H1 (cell line): ENCODE measurements around the gene TSEN2. TPM values are rescaled to one million over a fixed set of nuclear protein-coding genes. Genes with fewer than 3 reads are reported as not detected.

Experiments used
- CTCF ChIA-PET: fragments of 300-600 bp; sonication (Branson Sonifier 250); formaldehyde crosslinking; loops from one replicate; lab custom pipeline; 2021; ENCODE audit not compliant: partially characterized antibody; lab: Charles Lee
- POLR2A ChIA-PET: fragments of 300-600 bp; sonication (Branson Sonifier 250); formaldehyde crosslinking; loops from one replicate; lab custom pipeline; 2021; ENCODE audit warnings: inconsistent platforms; ENCODE audit not compliant: partially characterized antibody; lab: Charles Lee
- DNase-seq, 2 experiments: peaks; one replicate each; pipeline versions ENCODE4 v3.0.0 to v3.0.0-alpha.2; 2010 to 2022; ENCODE audit warnings: low spot score in 2 of 2, low read depth in 1 of 2, mixed read lengths in 1 of 2
- FAIRE-seq: peaks from 2 replicates; lab custom pipeline; 2011; peaks lifted over from hg19 to GRCh38; lab: Jason Lieb, UNC
- H2AFZ ChIP-seq: 2 replicates; pipeline ENCODE4 v1.8.1; 2012; ENCODE audit warnings: low read length, inconsistent platforms
- H2AK5ac ChIP-seq: 2 replicates; pipeline ENCODE4 v1.6.1; 2013; ENCODE audit warnings: low read depth, low read length
- H2BK120ac ChIP-seq: replicated peaks from 2 replicates; pipeline ENCODE3; 2013; ENCODE audit warnings: low read depth, low read length, inconsistent platforms
- H2BK12ac ChIP-seq: 2 replicates; pipeline ENCODE4 v1.6.1; 2013; ENCODE audit warnings: low read depth, low read length
- H2BK15ac ChIP-seq: 2 replicates; pipeline ENCODE4 v1.6.1; 2013; ENCODE audit warnings: low read length
- H2BK20ac ChIP-seq: 2 replicates; pipeline ENCODE4 v1.6.1; 2013; ENCODE audit warnings: low read length
- H2BK5ac ChIP-seq: 2 replicates; pipeline ENCODE4 v1.6.1; 2013; ENCODE audit warnings: low read depth, low read length
- H3K14ac ChIP-seq: 2 replicates; pipeline ENCODE4 v1.6.1; 2013; ENCODE audit warnings: inconsistent platforms; ENCODE audit not compliant: insufficient read length
- H3K18ac ChIP-seq: 2 replicates; pipeline ENCODE4 v1.6.1; 2013; ENCODE audit warnings: low read length; ENCODE audit errors: extremely low read depth
- H3K23ac ChIP-seq: 2 replicates; pipeline ENCODE4 v1.6.1; 2013; ENCODE audit warnings: inconsistent platforms; ENCODE audit not compliant: insufficient read length
- H3K23me2 ChIP-seq: 2 replicates; pipeline ENCODE4 v1.6.1; 2013; ENCODE audit warnings: low read depth, low read length
- H3K27ac ChIP-seq: 2 replicates; pipeline ENCODE4 v1.6.1; 2011; ENCODE audit warnings: low read depth, low read length, inconsistent platforms
- H3K27me3 ChIP-seq, 4 experiments: replicated peaks in 1 of 4; 1 replicate in 1 of 4; 2 replicates in 3 of 4; pipeline versions ENCODE4 v1.6.1 to v1.8.1; 2011 to 2013; ENCODE audit warnings: low read length in 3 of 4, mild to moderate bottlenecking in 3 of 4, inconsistent platforms in 2 of 4, mixed read lengths in 2 of 4, moderate library complexity in 1 of 4; ENCODE audit not compliant: control insufficient read depth in 3 of 4, insufficient read depth in 3 of 4; ENCODE audit errors: extremely low read depth in 1 of 4
- H3K36me3 ChIP-seq, 4 experiments: 2 replicates each; pipeline versions ENCODE4 v1.6.1 to v1.8.1; 2011 to 2013; ENCODE audit warnings: mild to moderate bottlenecking in 4 of 4, low read length in 3 of 4, moderate library complexity in 2 of 4, control low read depth in 1 of 4, inconsistent platforms in 1 of 4; ENCODE audit not compliant: insufficient read depth in 4 of 4, control insufficient read depth in 2 of 4
- H3K4ac ChIP-seq: replicated peaks from 2 replicates; pipeline ENCODE3; 2013; ENCODE audit warnings: low read length, low read depth, mixed read lengths, inconsistent platforms; ENCODE audit not compliant: insufficient read length
- H3K4me1 ChIP-seq, 4 experiments: replicated peaks in 1 of 4; 1 replicate in 1 of 4; 2 replicates in 3 of 4; pipeline versions ENCODE4 v1.6.1 to v1.8.1; 2011 to 2013; ENCODE audit warnings: low read length in 3 of 4, inconsistent platforms in 2 of 4, mixed read lengths in 1 of 4; ENCODE audit not compliant: insufficient read depth in 4 of 4, control insufficient read depth in 3 of 4
- H3K4me2 ChIP-seq, 2 experiments: 2 replicates each; pipeline versions ENCODE4 v1.6.1 to v1.8.1; 2011 to 2013; ENCODE audit warnings: low read depth in 2 of 2, low read length in 2 of 2, control low read depth in 1 of 2, inconsistent platforms in 1 of 2, mild to moderate bottlenecking in 1 of 2; ENCODE audit not compliant: insufficient read depth in 1 of 2
- H3K4me3 ChIP-seq, 4 experiments: fragments of 200-600, 300-600 bp in 1 of 4; sonication (generic), shearing (Covaris generic), sonication (Bioruptor Twin) in 1 of 4; 2 replicates each; pipeline versions ENCODE4 v1.5.1 to v1.8.1; 2011 to 2016; ENCODE audit warnings: low read length in 4 of 4, low read depth in 3 of 4, control low read depth in 2 of 4, inconsistent platforms in 2 of 4, mild to moderate bottlenecking in 2 of 4, mixed read lengths in 1 of 4, moderate library complexity in 1 of 4; ENCODE audit not compliant: insufficient read depth in 2 of 4; ENCODE audit errors: extremely low read depth in 1 of 4
- H3K56ac ChIP-seq: replicated peaks from 2 replicates; pipeline ENCODE3; 2013; ENCODE audit warnings: low read depth, mild to moderate bottlenecking, mixed read lengths, low read length, inconsistent platforms; ENCODE audit not compliant: insufficient read length
- H3K79me1 ChIP-seq: 2 replicates; pipeline ENCODE4 v1.6.1; 2013; ENCODE audit warnings: low read depth, low read length, control low read depth
- H3K79me2 ChIP-seq, 2 experiments: 2 replicates each; pipeline versions ENCODE4 v1.6.1 to v1.8.1; 2012 to 2013; ENCODE audit warnings: low read length in 2 of 2, mild to moderate bottlenecking in 2 of 2, inconsistent platforms in 1 of 2; ENCODE audit not compliant: insufficient read depth in 2 of 2, control insufficient read depth in 1 of 2
- H3K9ac ChIP-seq, 4 experiments: replicated peaks in 1 of 4; 1 replicate in 1 of 4; 2 replicates in 3 of 4; pipeline versions ENCODE4 v1.6.1 to v1.8.1; 2011 to 2013; ENCODE audit warnings: low read depth in 3 of 4, low read length in 3 of 4, control low read depth in 2 of 4, mild to moderate bottlenecking in 2 of 4, moderate library complexity in 2 of 4, inconsistent platforms in 1 of 4; ENCODE audit errors: extremely low read depth in 1 of 4
- H3K9me3 ChIP-seq, 2 experiments: 2 replicates each; pipeline versions ENCODE4 v1.6.1 to v1.8.1; 2012 to 2013; ENCODE audit warnings: mild to moderate bottlenecking in 2 of 2, moderate library complexity in 2 of 2, control low read depth in 1 of 2, inconsistent platforms in 1 of 2, low read depth in 1 of 2, low read length in 1 of 2, mixed read lengths in 1 of 2; ENCODE audit not compliant: insufficient read depth in 2 of 2
- H4K20me1 ChIP-seq, 2 experiments: replicated peaks in 1 of 2; 2 replicates each; pipeline versions ENCODE3 to v1.8.1; 2011 to 2013; ENCODE audit warnings: inconsistent platforms in 2 of 2, low read length in 2 of 2, mild to moderate bottlenecking in 1 of 2; ENCODE audit not compliant: insufficient read depth in 2 of 2, control insufficient read depth in 1 of 2
- H4K5ac ChIP-seq: 2 replicates; pipeline ENCODE4 v1.6.1; 2013; ENCODE audit warnings: low read length, low read depth, mixed read lengths, inconsistent platforms; ENCODE audit not compliant: insufficient read length
- H4K8ac ChIP-seq: 2 replicates; pipeline ENCODE4 v1.8.0; 2013; ENCODE audit warnings: mild to moderate bottlenecking, moderate library complexity, low read length, inconsistent platforms; ENCODE audit not compliant: insufficient read depth; ENCODE audit errors: extremely low read depth
- H4K91ac ChIP-seq: replicated peaks from 2 replicates; pipeline ENCODE3; 2013; ENCODE audit warnings: low read length, mixed read lengths, inconsistent platforms; ENCODE audit not compliant: insufficient read length
- ASH2L ChIP-seq: fragments of 200-600, 300-600 bp; sonication (generic); IDR thresholded peaks from one replicate; pipeline ENCODE4 v1.7.1; 2017; ENCODE audit warnings: low read length
- CEBPB ChIP-seq: IDR thresholded peaks from 2 replicates; pipeline ENCODE4 v1.6.1; 2012; ENCODE audit warnings: low read depth, low read length
- CHD2 ChIP-seq: IDR thresholded peaks from 2 replicates; pipeline ENCODE4 v1.6.1; 2012; ENCODE audit warnings: low read length, improper control_type of control experiment
- EZH2 ChIP-seq: fragments of 200-600 bp; sonication (generic); IDR thresholded peaks from 2 replicates; pipeline ENCODE4 v1.7.1; 2012; ENCODE audit warnings: low read depth, mild to moderate bottlenecking, moderate library complexity, low read length, inconsistent platforms; ENCODE audit not compliant: severe bottlenecking
- HDAC2 ChIP-seq, 2 experiments: fragments of 300-600 bp in 1 of 2; sonication (generic) in 1 of 2; IDR thresholded peaks; 2 replicates each; pipeline ENCODE4 v1.6.1; 2011 to 2012; ENCODE audit warnings: low read depth in 2 of 2, low read length in 2 of 2, mild to moderate bottlenecking in 2 of 2, moderate library complexity in 2 of 2, borderline replicate concordance in 1 of 2, inconsistent platforms in 1 of 2
- JUN ChIP-seq: IDR thresholded peaks from 2 replicates; pipeline ENCODE4 v1.6.1; 2011; ENCODE audit warnings: low read depth, mild to moderate bottlenecking, improper control_type of control experiment, low read length
- KDM5A ChIP-seq: fragments of 200-600 bp; IDR thresholded peaks from 2 replicates; pipeline ENCODE4 v1.7.1; 2012; ENCODE audit warnings: mild to moderate bottlenecking, low read length, inconsistent platforms, mixed read lengths
- MAFK ChIP-seq: IDR thresholded peaks from 2 replicates; pipeline ENCODE4 v1.6.1; 2012; ENCODE audit warnings: low read depth, mild to moderate bottlenecking, improper control_type of control experiment, low read length
- NANOG ChIP-seq: IDR thresholded peaks from 2 replicates; pipeline ENCODE4 v1.6.1; 2011; ENCODE audit warnings: low read length, low read depth, mild to moderate bottlenecking, inconsistent platforms; ENCODE audit not compliant: insufficient read depth, poor library complexity, severe bottlenecking
- SIRT6 ChIP-seq: IDR thresholded peaks from one replicate; pipeline ENCODE4 v1.7.1; 2012; ENCODE audit warnings: low read length, inconsistent platforms
- SIX5 ChIP-seq: IDR thresholded peaks from 2 replicates; pipeline ENCODE4 v1.6.1; 2011; ENCODE audit warnings: mild to moderate bottlenecking, low read depth, low read length
- SP1 ChIP-seq: IDR thresholded peaks from 2 replicates; pipeline ENCODE4 v1.6.1; 2011; ENCODE audit warnings: low read depth, low read length
- SP2 ChIP-seq: IDR thresholded peaks from 2 replicates; pipeline ENCODE4 v1.6.1; 2012; ENCODE audit warnings: mild to moderate bottlenecking, low read length, inconsistent platforms
- SP4 ChIP-seq: IDR thresholded peaks from 2 replicates; pipeline ENCODE4 v1.6.1; 2012; ENCODE audit warnings: low read length, inconsistent platforms
- TAF7 ChIP-seq: optimal IDR thresholded peaks from 2 replicates; pipeline ENCODE3; 2011; ENCODE audit warnings: low read depth, mild to moderate bottlenecking, inconsistent platforms, low read length, moderate library complexity, borderline replicate concordance
- TEAD4 ChIP-seq: IDR thresholded peaks from 2 replicates; pipeline ENCODE4 v1.6.1; 2012; ENCODE audit warnings: low read depth, low read length, inconsistent platforms, mixed read lengths
- WGBS, 2 experiments: shearing (Covaris generic) in 1 of 2; methylation state at CpG; one replicate each; pipeline versions ENCODE4 v1.1.6 to v1.1.7; 2013 to 2015; ENCODE audit warnings: low lambda C conversion rate in 2 of 2, mixed read lengths in 2 of 2, inconsistent platforms in 1 of 2, low coverage in 1 of 2, missing lambda C conversion rate in 1 of 2; ENCODE audit not compliant: insufficient replicate concordance in 2 of 2, insufficient coverage in 1 of 2, insufficient read length in 1 of 2; ENCODE audit errors: extremely low coverage in 1 of 2, missing lambda C conversion rate in 1 of 2; 5-methylcytosine and 5-hydroxymethylcytosine counted together
- polyA plus RNA-seq, 7 experiments: library from polyadenylated mRNA; depleted of rRNA in 3 of 7; stranded (reverse) in 5 of 7; unstranded in 2 of 7; fragments of >200 nt in 5 of 7; fragments of 200-250 nt in 2 of 7; gene quantifications; 1 replicate in 5 of 7; 2 replicates in 1 of 7; 4 replicates in 1 of 7; pipeline versions ENCODE4 v1.2.1 to v1.2.3, GENCODE V29; 2011 to 2013; ENCODE audit warnings: missing spikeins in 2 of 7, mixed read lengths in 2 of 7
- total RNA-seq: library from RNA; stranded (reverse); fragmentation: NEBNext Ultra II Directional; extraction: Animal tissue kit (Norgen Biotek cat#: 25700); gene quantifications from 2 replicates; pipeline ENCODE4 v1.2.1, GENCODE V29; 2021

The TSEN2 gene
- total and polyA plus RNA-seq, 2 of the 8 experiments (the other 6 are each of a cell fraction or from before 2014, with no cell fraction given): 16.1 to 22.4 TPM

DNA sequence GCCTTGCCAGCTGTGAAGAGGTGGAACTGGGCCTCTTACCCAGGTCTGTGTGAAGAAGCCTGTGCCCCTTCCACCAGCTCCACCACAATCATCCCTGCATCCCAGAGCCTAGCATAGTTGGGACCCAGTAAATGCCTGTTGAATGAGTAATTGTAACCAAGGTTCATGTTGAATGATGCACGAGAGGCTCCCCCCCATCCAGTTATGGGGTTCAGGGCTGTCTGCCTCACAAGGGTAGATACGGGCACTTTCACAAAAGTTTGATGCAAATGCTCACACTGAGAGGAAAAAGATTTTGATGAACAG, 29.5 kb upstream of the TSEN2 start:
- H3K4ac ChIP-seq: no peak overlapping the region
- no peak overlapping the region for H2AFZ ChIP-seq
- no peak for DNase-seq
- H3K9me3 ChIP-seq: no peaks in the 10 kb centered on the region
- no peak overlapping the region for H3K14ac ChIP-seq
- FAIRE-seq: no peak
- H2AK5ac ChIP-seq: no peak overlapping the region
- H3K27ac ChIP-seq: no peak overlapping the region
- no peaks in the 10 kb centered on the region for H3K36me3 ChIP-seq
- no peak overlapping the region for H3K4me3 ChIP-seq
- CTCF ChIA-PET: interaction anchor here (1.2 kb wide), 1 partner anchor 9 kb away, joined by 4 read pairs; no protein-coding TSS in a partner anchor
- H3K56ac ChIP-seq: no peak overlapping the region
- H2BK12ac ChIP-seq: no peak overlapping the region
- H4K91ac ChIP-seq: no peak overlapping the region
- no peak overlapping the region for H2BK15ac ChIP-seq
- H3K23ac ChIP-seq: no peak overlapping the region
- no peak overlapping the region for H4K5ac ChIP-seq
- no peaks in the 10 kb centered on the region for H3K23me2 ChIP-seq
- no peak overlapping the region for H2BK5ac ChIP-seq
- POLR2A ChIA-PET: interaction anchor here (1.6 kb wide), 1 partner anchor 29 kb away, joined by 7 read pairs; the partner anchor contains the start of gene TSEN2
- H3K79me1 ChIP-seq: no peaks in the 10 kb centered on the region
- no peaks in the 10 kb centered on the region for H3K27me3 ChIP-seq
- no peak overlapping the region for H4K8ac ChIP-seq
- H3K79me2 ChIP-seq: no peaks in the 10 kb centered on the region
- no peak overlapping the region for H3K18ac ChIP-seq
- H3K4me2 ChIP-seq: no peak overlapping the region
- no peak overlapping the region for H2BK120ac ChIP-seq
- no peaks in the 10 kb centered on the region for H4K20me1 ChIP-seq
- H2BK20ac ChIP-seq: no peak overlapping the region
- H3K4me1 ChIP-seq: no peaks in the 10 kb centered on the region; a peak in 1 of 7 replicates
- 79% methylated on average over 2 of the region's 2 CpGs; no CpG with 5 or more reads in 1 of the 2 experiments for WGBS, 2 experiments
- H3K9ac ChIP-seq: no peak overlapping the region
- TF ChIP-seq TAF7 (no peak), SP4 (no peak), SP2 (no peak), CHD2 (no peak), JUN (no peak), ASH2L (no peak), CEBPB (no peak), EZH2 (no peak), SIX5 (no peak), NANOG (no peak), KDM5A (no peak), MAFK (no peak), SP1 (no peak), SIRT6 (no peak), HDAC2 (IDR thresholded peaks at IDR 0.05; ENCODE audit: borderline replicate concordance in 1 of 2, low read depth in 2 of 2, low read length in 2 of 2) (no peak), TEAD4 (no peak)
